Measurements from ENCODE around the gene CEP72. TPM values are rescaled to one million over a fixed set of nuclear protein-coding genes. Genes with fewer than 3 reads are reported as not detected.

CEP72 gene
- polyA plus RNA-seq, 1 donor (not counting 4 experiments of a cell fraction or from before 2014, with no cell fraction given) = 4.5 TPM

- Histone ChIP-seq H2AFZ (ENCODE audit: control insufficient read depth, low read length) (no peak overlapping the region), H4K20me1 (ENCODE audit: control insufficient read depth, extremely low read depth, insufficient read depth, low read length) (no peaks in the 10 kb centered on the region), H3K27me3 (ENCODE audit: control insufficient read depth, extremely low read depth, insufficient read depth, low read length) (peaks cover 8% of the 10 kb centered on the region), H3K79me2 (ENCODE audit: control insufficient read depth, insufficient read depth, low read length) (no peaks in the 10 kb centered on the region), H3K4me3 (ENCODE audit: control insufficient read depth in 2 of 3, extremely low read depth in 1 of 3, insufficient read depth in 2 of 3, low read depth in 1 of 3, low read length in 3 of 3) (no peak overlapping the region), H3K27ac (ENCODE audit: control insufficient read depth, insufficient read depth, low read length) (no peak overlapping the region), H3K9me3 (ENCODE audit: control insufficient read depth, low read depth, low read length) (peaks cover 1% of the 10 kb centered on the region), H3K4me2 (ENCODE audit: control insufficient read depth, extremely low read depth, insufficient read depth, low read depth, low read length) (no peak overlapping the region), H3K36me3 (ENCODE audit: control insufficient read depth in 2 of 2, extremely low read depth in 1 of 2, insufficient read depth in 2 of 2, low read length in 2 of 2) (no peaks in the 10 kb centered on the region), H3K9ac (ENCODE audit: control insufficient read depth, extremely low read depth, insufficient read depth, low read length) (no peak overlapping the region), H3K9me1 (ENCODE audit: control insufficient read depth, extremely low read depth, insufficient read depth, low read length) (no peaks in the 10 kb centered on the region), H3K4me1 (ENCODE audit: control insufficient read depth, extremely low read depth, insufficient read depth, low read length) (no peaks in the 10 kb centered on the region)
- dilution Hi-C loops (cut with MboI; ENCODE audit: extremely low pct_ligation_motif_present, low sequenced_read_pairs) = no loop called here
- DNase-seq (ENCODE audit: low read depth, low spot score) (no peak), FAIRE-seq (no peak)
- TF ChIP-seq CTCF (optimal IDR thresholded peaks at IDR 0.05 in 1 of 3, IDR thresholded peaks at IDR 0.05 in 1 of 3, conservative IDR thresholded peaks at IDR 0.05 in 1 of 3; ENCODE audit: extremely low read depth in 1 of 3, insufficient read depth in 2 of 3, low read length in 3 of 3) (no peak), EZH2 (IDR thresholded peaks at IDR 0.05; ENCODE audit: low read length) (no peak)
Measured at GRCh38 chr5:579746-580366, 32.3 kb upstream of the CEP72 start.

GRCh38 chr5:580436-580835, 31.7 kb upstream of the CEP72 start:
- no peaks in the 10 kb centered on the region for H3K9me1 ChIP-seq (ENCODE audit: control insufficient read depth, extremely low read depth, insufficient read depth, low read length)
- H3K4me2 ChIP-seq (ENCODE audit: control insufficient read depth, extremely low read depth, insufficient read depth, low read depth, low read length) = no peak overlapping the region
- peaks cover 8% of the 10 kb centered on the region for H3K27me3 ChIP-seq (ENCODE audit: control insufficient read depth, extremely low read depth, insufficient read depth, low read length)
- no peak overlapping the region for H3K27ac ChIP-seq (ENCODE audit: control insufficient read depth, insufficient read depth, low read length)
- no peak overlapping the region for H3K4me3 ChIP-seq (ENCODE audit: control insufficient read depth in 2 of 3, extremely low read depth in 1 of 3, insufficient read depth in 2 of 3, low read depth in 1 of 3, low read length in 3 of 3)
- DNase-seq (ENCODE audit: low read depth, low spot score) (no peak), FAIRE-seq (no peak)
- H2AFZ ChIP-seq (ENCODE audit: control insufficient read depth, low read length) = no peak overlapping the region
- H3K9ac ChIP-seq (ENCODE audit: control insufficient read depth, extremely low read depth, insufficient read depth, low read length) = no peak overlapping the region
- dilution Hi-C loops (cut with MboI; ENCODE audit: extremely low pct_ligation_motif_present, low sequenced_read_pairs) = no loop called here
- TF ChIP-seq CTCF (optimal IDR thresholded peaks at IDR 0.05 in 1 of 3, IDR thresholded peaks at IDR 0.05 in 1 of 3, conservative IDR thresholded peaks at IDR 0.05 in 1 of 3; ENCODE audit: extremely low read depth in 1 of 3, insufficient read depth in 2 of 3, low read length in 3 of 3) (no peak), EZH2 (IDR thresholded peaks at IDR 0.05; ENCODE audit: low read length) (no peak)
- H3K79me2 ChIP-seq (ENCODE audit: control insufficient read depth, insufficient read depth, low read length) = no peaks in the 10 kb centered on the region
- H3K36me3 ChIP-seq (ENCODE audit: control insufficient read depth in 2 of 2, extremely low read depth in 1 of 2, insufficient read depth in 2 of 2, low read length in 2 of 2) = no peaks in the 10 kb centered on the region
- H4K20me1 ChIP-seq (ENCODE audit: control insufficient read depth, extremely low read depth, insufficient read depth, low read length) = no peaks in the 10 kb centered on the region
- peaks cover 1% of the 10 kb centered on the region for H3K9me3 ChIP-seq (ENCODE audit: control insufficient read depth, low read depth, low read length)
- no peaks in the 10 kb centered on the region for H3K4me1 ChIP-seq (ENCODE audit: control insufficient read depth, extremely low read depth, insufficient read depth, low read length)

Data from keratinocyte (primary cell).